Skeletal muscle tissue (tissue), 4 donors: ENCODE measurements around the gene ARHGAP19. TPM values are rescaled to one million over a fixed set of nuclear protein-coding genes. Genes with fewer than 3 reads are reported as not detected.

ENCODE experiments used
- H3K27ac ChIP-seq: one replicate; pipeline ENCODE4 v1.7.0; 2013; ENCODE audit warnings: mild to moderate bottlenecking, low read depth, low read length, inconsistent platforms
- H3K27me3 ChIP-seq, 3 donors: one replicate each; pipeline ENCODE4 v1.7.0; 2013; ENCODE audit warnings: low read length in 3 of 3; ENCODE audit not compliant: control insufficient read depth in 3 of 3, insufficient read depth in 3 of 3
- H3K36me3 ChIP-seq, 3 donors: one replicate each; pipeline ENCODE4 v1.7.0; 2013; ENCODE audit warnings: low read length in 3 of 3; ENCODE audit not compliant: control insufficient read depth in 3 of 3, insufficient read depth in 3 of 3
- H3K4me1 ChIP-seq, 3 donors: one replicate each; pipeline ENCODE4 v1.7.0; 2013; ENCODE audit warnings: low read length in 3 of 3, mild to moderate bottlenecking in 3 of 3; ENCODE audit not compliant: control insufficient read depth in 3 of 3, insufficient read depth in 3 of 3
- H3K4me3 ChIP-seq, 3 donors: one replicate each; pipeline ENCODE4 v1.7.0; 2013; ENCODE audit warnings: low read length in 3 of 3
- H3K9ac ChIP-seq, 3 donors: one replicate each; pipeline ENCODE4 v1.7.0; 2013; ENCODE audit warnings: low read length in 3 of 3, mild to moderate bottlenecking in 3 of 3, moderate library complexity in 2 of 3, low read depth in 1 of 3
- H3K9me3 ChIP-seq, 3 donors: one replicate each; pipeline ENCODE4 v1.7.0; 2013; ENCODE audit warnings: low read length in 3 of 3; ENCODE audit not compliant: control insufficient read depth in 3 of 3
- total RNA-seq: library from RNA; depleted of rRNA; stranded (reverse); fragments of >200 nt; gene quantifications from one replicate; pipeline ENCODE4 v1.2.3, GENCODE V29; 2014
- donor health status: Osteomylitis.

Gene ARHGAP19
- total RNA-seq, 1 donor from 2014 or later = 13.0 TPM

DNA sequence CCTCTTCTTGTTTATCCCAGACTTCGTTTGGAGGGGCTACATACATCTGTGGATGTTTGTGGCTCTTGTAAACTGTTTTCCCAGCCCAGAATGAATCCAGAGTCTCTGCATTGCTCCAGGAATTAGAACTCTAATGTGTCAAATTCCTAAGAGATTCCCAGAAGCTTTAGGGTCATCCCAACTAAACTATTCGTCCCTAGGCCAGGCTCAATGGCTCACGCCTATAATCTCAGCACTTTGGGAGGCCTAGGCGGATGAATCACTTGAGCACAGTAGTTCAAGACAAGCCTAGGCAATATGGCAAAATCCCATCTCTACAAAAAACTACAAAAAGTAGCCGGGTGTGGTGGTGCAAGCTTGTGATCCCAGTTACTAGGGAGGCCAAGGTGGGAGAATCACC lies 28.5 kb downstream of the ARHGAP19 start:
- Histone ChIP-seq H3K27ac (no peak overlapping the region), H3K9me3 (no peaks in the 10 kb centered on the region), H3K36me3 (peaks cover 0 to 4% (median 0%) of the 10 kb centered on the region in 3 donors), H3K27me3 (no peaks in the 10 kb centered on the region), H3K4me1 (no peaks in the 10 kb centered on the region), H3K4me3 (no peak overlapping the region), H3K9ac (no peak overlapping the region)

GRCh38 chr10:97261656-97262055 lies 30.8 kb downstream of the ARHGAP19 start:
- Histone ChIP-seq H3K27ac (no peak overlapping the region), H3K9ac (no peak overlapping the region), H3K27me3 (no peaks in the 10 kb centered on the region), H3K9me3 (no peaks in the 10 kb centered on the region), H3K4me3 (no peak overlapping the region), H3K36me3 (peaks cover 0 to 9% (median 0%) of the 10 kb centered on the region in 3 donors), H3K4me1 (no peaks in the 10 kb centered on the region)

GRCh38 chr10:97261183-97261582 lies 31.3 kb downstream of the ARHGAP19 start:
- Histone ChIP-seq H3K27me3 (no peaks in the 10 kb centered on the region), H3K27ac (no peak overlapping the region), H3K9ac (no peak overlapping the region), H3K4me1 (no peaks in the 10 kb centered on the region), H3K4me3 (no peak overlapping the region), H3K9me3 (no peaks in the 10 kb centered on the region), H3K36me3 (peaks cover 0 to 9% (median 2%) of the 10 kb centered on the region in 3 donors)

DNA sequence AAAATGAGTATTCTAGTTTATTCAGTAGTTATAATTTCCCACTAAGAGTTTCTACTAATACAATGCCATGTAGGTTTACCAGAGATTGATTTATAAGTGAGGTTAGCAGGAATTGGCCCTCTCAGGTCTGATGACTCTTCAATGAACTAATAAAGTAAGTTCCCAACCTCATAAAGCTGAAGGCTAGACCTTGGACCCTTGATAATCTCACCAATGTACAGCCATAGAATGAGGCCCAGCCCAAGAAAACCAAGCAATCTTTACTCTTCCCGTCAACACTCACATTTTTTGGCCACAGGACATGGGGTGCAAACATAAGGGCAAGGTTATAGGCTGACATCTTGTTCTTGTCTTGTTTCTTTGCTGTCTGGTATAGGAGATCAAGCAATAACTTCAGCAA lies 33.3 kb downstream of the ARHGAP19 start:
- H3K9me3 ChIP-seq = no peaks in the 10 kb centered on the region
- H3K27ac ChIP-seq = no peak overlapping the region
- no peak overlapping the region for H3K4me3 ChIP-seq
- no peaks in the 10 kb centered on the region for H3K27me3 ChIP-seq
- H3K9ac ChIP-seq = no peak overlapping the region
- H3K4me1 ChIP-seq = no peaks in the 10 kb centered on the region
- peaks cover 2 to 10% (median 6%) of the 10 kb centered on the region in 3 donors for H3K36me3 ChIP-seq

- Histone ChIP-seq H3K27me3 (no peaks in the 10 kb centered on the region), H3K4me3 (no peak overlapping the region), H3K36me3 (peaks cover 2 to 10% (median 9%) of the 10 kb centered on the region in 3 donors), H3K4me1 (no peaks in the 10 kb centered on the region), H3K9ac (no peak overlapping the region), H3K9me3 (no peaks in the 10 kb centered on the region), H3K27ac (no peak overlapping the region)
These were observed 36.1 kb downstream of the ARHGAP19 start for GRCh38 chr10:97256356-97256755.

DNA sequence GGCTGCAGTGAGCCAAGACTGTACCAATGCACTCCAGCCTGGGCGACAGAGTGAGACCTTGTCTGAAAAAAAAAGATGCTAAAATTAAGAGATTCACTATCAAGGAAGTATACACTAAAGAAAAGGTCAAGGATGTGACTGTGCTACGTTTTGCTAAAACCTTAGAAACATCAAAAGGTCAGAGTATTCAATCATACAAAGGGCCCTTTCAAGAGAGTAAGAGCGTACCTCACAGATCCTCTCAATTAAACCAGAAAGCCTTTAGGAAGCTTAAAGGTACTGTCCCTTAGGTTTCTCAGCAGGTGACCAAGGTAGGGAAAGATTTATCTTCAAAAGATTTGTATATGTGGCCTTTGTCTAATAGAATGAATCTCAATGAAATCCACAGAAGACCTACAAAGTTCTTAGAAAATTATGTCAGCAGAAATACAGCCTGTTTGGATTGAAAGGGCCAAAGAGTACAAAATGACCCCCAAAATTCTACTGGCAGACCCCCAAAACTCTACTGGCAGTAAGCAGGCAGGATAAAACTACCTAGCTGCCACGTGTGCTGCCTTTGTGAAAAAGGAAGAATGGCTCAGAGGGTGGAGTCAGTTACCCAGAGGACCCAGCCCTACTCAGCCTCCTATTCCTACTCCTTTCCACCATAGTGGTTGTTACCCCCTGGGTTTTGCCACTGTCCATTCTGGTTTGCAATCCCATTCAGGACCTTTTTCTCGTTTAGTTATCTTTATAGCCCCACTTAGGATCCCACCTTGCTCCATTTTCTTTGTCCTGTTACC lies 36.7 kb downstream of the ARHGAP19 start:
- H3K27ac ChIP-seq = no peak overlapping the region
- H3K4me1 ChIP-seq = no peaks in the 10 kb centered on the region
- no peak overlapping the region for H3K4me3 ChIP-seq
- peaks cover 2 to 10% (median 9%) of the 10 kb centered on the region in 3 donors for H3K36me3 ChIP-seq
- H3K27me3 ChIP-seq = no peaks in the 10 kb centered on the region
- H3K9me3 ChIP-seq = no peaks in the 10 kb centered on the region
- no peak overlapping the region for H3K9ac ChIP-seq

GRCh38 chr10:97254694-97255093 lies 37.7 kb downstream of the ARHGAP19 start:
- H3K9ac ChIP-seq = no peak overlapping the region
- peaks cover 2 to 10% (median 9%) of the 10 kb centered on the region in 3 donors for H3K36me3 ChIP-seq
- H3K4me3 ChIP-seq = no peak overlapping the region

DNA sequence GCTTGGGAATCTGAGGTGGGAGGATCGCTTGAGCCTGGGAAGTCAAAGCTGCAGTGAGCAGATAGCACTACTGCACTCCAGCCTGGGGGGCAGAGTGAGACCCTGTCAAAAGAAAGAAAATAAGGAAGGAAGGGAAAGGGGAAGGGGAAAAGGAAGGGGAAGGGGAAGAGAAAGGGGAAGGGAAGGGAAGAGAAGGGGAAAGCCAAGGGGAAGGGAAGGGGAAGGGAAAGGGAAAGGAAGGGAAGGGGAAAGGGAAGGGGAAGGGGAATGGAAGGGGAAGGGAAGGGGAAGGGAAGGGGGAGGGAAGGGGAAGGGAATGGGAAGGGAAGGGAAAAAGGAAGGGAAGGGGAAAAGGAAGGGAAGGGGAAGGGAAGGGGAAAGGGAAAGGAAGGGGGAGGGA lies 41.5 kb downstream of the ARHGAP19 start:
- H3K27me3 ChIP-seq = no peaks in the 10 kb centered on the region

More at GRCh38 chr10:97254694-97255093, 37.7 kb downstream of the ARHGAP19 start:
- no peaks in the 10 kb centered on the region for H3K9me3 ChIP-seq
- H3K27ac ChIP-seq = no peak overlapping the region
- no peaks in the 10 kb centered on the region for H3K4me1 ChIP-seq
- H3K27me3 ChIP-seq = no peaks in the 10 kb centered on the region

DNA sequence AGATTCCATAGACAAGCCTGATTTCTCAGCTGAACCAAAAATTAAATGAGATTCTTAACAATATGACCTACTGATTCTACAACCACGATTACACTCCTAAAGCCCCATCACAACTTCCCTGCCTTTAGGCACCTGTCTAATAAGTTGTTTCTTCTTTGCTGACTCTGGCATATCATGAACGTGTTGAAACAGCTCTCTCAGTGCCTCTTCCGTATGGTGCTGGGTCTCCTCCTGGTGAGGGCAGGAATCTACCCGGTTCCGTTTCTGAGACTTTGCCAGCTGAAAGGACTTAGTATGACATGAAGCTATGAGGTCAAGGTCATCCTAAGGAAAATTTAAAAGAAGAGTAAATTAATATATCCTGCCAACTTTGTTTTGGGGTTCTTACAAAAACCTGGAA lies 48.6 kb downstream of the ARHGAP19 start:
- peaks cover 0 to 5% (median 0%) of the 10 kb centered on the region in 3 donors for H3K4me1 ChIP-seq
- no peaks in the 10 kb centered on the region for H3K9me3 ChIP-seq
- H3K27ac ChIP-seq = no peak overlapping the region
- no peaks in the 10 kb centered on the region for H3K27me3 ChIP-seq
- H3K9ac ChIP-seq = no peak overlapping the region
- H3K36me3 ChIP-seq = peaks cover 0 to 6% (median 0%) of the 10 kb centered on the region in 3 donors
- no peak overlapping the region for H3K4me3 ChIP-seq

More for the DNA sequence above, 41.5 kb downstream of the ARHGAP19 start:
- Histone ChIP-seq H3K9me3 (no peaks in the 10 kb centered on the region), H3K27ac (no peak overlapping the region), H3K4me3 (no peak overlapping the region), H3K4me1 (no peaks in the 10 kb centered on the region), H3K36me3 (peaks cover under 1 to 5% (median 3%) of the 10 kb centered on the region in 3 donors), H3K9ac (no peak overlapping the region)

- no peak overlapping the region for H3K9ac ChIP-seq
- no peak overlapping the region for H3K4me3 ChIP-seq
- H3K4me1 ChIP-seq = no peaks in the 10 kb centered on the region
- H3K27ac ChIP-seq = no peak overlapping the region
- no peaks in the 10 kb centered on the region for H3K9me3 ChIP-seq
- peaks cover 0 to 10% (median 4%) of the 10 kb centered on the region in 3 donors for H3K36me3 ChIP-seq
- H3K27me3 ChIP-seq = no peaks in the 10 kb centered on the region
These were observed 53.6 kb downstream of the ARHGAP19 start for GRCh38 chr10:97238855-97239254.
